ENCODE measurements around the gene PCED1A. TPM values are rescaled to one million over a fixed set of nuclear protein-coding genes. Genes with fewer than 3 reads are reported as not detected.

PCED1A gene
- total and polyA plus RNA-seq, 2 experiments from 2014 or later: 45.5 to 78.0 TPM

DNA sequence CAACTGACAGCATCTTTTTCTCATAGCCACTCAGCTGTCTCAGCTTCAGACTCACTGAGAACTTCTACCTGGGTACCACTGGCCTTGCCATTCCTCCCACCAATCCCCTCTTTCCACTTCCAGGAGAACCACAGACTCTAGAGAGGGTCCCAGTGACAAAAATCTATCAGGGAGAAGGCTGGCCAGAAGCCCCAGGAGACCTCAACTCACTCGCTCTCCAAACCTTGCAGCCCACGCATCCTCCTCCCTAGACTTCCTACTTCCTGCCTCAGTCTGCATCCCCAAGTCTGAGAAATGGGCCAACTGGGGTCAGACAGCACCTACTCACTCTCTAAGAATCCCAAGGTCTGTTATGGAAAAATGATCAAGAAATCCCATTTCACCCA lies 23.1 kb downstream of the PCED1A start:
- TF ChIP-seq, protein P1, sequence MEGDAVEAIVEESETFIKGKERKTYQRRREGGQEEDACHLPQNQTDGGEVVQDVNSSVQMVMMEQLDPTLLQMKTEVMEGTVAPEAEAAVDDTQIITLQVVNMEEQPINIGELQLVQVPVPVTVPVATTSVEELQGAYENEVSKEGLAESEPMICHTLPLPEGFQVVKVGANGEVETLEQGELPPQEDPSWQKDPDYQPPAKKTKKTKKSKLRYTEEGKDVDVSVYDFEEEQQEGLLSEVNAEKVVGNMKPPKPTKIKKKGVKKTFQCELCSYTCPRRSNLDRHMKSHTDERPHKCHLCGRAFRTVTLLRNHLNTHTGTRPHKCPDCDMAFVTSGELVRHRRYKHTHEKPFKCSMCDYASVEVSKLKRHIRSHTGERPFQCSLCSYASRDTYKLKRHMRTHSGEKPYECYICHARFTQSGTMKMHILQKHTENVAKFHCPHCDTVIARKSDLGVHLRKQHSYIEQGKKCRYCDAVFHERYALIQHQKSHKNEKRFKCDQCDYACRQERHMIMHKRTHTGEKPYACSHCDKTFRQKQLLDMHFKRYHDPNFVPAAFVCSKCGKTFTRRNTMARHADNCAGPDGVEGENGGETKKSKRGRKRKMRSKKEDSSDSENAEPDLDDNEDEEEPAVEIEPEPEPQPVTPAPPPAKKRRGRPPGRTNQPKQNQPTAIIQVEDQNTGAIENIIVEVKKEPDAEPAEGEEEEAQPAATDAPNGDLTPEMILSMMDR (IDR thresholded peaks at IDR 0.05; ENCODE audit: low read depth, low read length): no peak
- no peak for DNase-seq (ENCODE audit: low read depth in 1 of 2, low spot score in 1 of 2)
- no peak overlapping the region for H3K27ac ChIP-seq
- H3K9me3 ChIP-seq (ENCODE audit: low read depth): no peaks in the 10 kb centered on the region
- no peaks in the 10 kb centered on the region for H3K36me3 ChIP-seq
- H3K4me1 ChIP-seq (ENCODE audit: low read depth): no peaks in the 10 kb centered on the region
- H3K27me3 ChIP-seq: peaks cover 23% of the 10 kb centered on the region
- H3K4me3 ChIP-seq: no peak overlapping the region

GRCh38 chr20:2816583-2817340 lies 23.7 kb downstream of the PCED1A start:
- peaks cover 17% of the 10 kb centered on the region for H3K27me3 ChIP-seq
- no peak for DNase-seq (ENCODE audit: low read depth in 1 of 2, low spot score in 1 of 2)
- TF ChIP-seq, protein P1 (IDR thresholded peaks at IDR 0.05; ENCODE audit: low read depth, low read length): peak; percentile 3

DNA sequence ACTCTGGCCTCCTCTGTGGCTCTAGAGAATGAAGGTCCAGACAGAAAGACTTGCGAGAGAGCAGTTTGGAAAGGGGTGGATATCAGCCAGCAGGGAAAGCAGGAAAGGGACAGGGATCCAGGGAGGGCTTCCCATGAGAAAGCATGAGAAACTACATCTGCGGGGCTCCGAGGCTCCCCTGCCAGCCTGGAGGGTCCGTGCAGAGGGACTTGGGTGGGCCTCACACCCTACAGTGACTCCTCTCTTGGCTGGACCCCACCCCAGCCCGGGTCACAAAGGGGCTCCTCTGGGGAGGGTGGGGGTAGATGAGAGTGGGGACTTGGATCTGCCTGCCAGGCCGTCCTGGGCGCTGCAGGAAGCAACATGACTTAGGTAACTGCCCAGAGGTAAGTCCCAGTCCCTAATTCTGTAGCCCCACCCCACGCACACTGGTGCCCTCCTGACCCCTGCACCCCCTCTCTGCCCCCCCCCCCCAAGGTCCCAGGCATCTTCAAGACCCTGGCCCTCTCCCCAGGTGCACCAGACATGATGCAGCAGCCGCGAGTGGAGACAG lies 24.3 kb downstream of the PCED1A start, which contains the start of gene TMEM239:
Gene TMEM239 (plus strand): TSS at position 335 of the 553 bp plus-strand sequence. CDS start 191 bp downstream, at position 526.
- no peak for DNase-seq (ENCODE audit: low read depth in 1 of 2, low spot score in 1 of 2)
- H3K27ac ChIP-seq: no peak within 1 kb of the TSS
- H3K9me3 ChIP-seq (ENCODE audit: low read depth): no peaks in the 10 kb centered on the region
- no peaks in the 10 kb centered on the region for H3K36me3 ChIP-seq
- TF ChIP-seq, protein P1 (IDR thresholded peaks at IDR 0.05; ENCODE audit: low read depth, low read length): no peak
- peaks cover 11% of the 10 kb centered on the region for H3K27me3 ChIP-seq
- H3K4me3 ChIP-seq: no peak within 1 kb of the TSS
- no peaks in the 10 kb centered on the region for H3K4me1 ChIP-seq (ENCODE audit: low read depth)

More at GRCh38 chr20:2816583-2817340, 23.7 kb downstream of the PCED1A start:
- Histone ChIP-seq H3K4me3 (no peak overlapping the region), H3K4me1 (ENCODE audit: low read depth) (no peaks in the 10 kb centered on the region), H3K9me3 (ENCODE audit: low read depth) (no peaks in the 10 kb centered on the region), H3K36me3 (no peaks in the 10 kb centered on the region), H3K27ac (no peak overlapping the region)

DNA sequence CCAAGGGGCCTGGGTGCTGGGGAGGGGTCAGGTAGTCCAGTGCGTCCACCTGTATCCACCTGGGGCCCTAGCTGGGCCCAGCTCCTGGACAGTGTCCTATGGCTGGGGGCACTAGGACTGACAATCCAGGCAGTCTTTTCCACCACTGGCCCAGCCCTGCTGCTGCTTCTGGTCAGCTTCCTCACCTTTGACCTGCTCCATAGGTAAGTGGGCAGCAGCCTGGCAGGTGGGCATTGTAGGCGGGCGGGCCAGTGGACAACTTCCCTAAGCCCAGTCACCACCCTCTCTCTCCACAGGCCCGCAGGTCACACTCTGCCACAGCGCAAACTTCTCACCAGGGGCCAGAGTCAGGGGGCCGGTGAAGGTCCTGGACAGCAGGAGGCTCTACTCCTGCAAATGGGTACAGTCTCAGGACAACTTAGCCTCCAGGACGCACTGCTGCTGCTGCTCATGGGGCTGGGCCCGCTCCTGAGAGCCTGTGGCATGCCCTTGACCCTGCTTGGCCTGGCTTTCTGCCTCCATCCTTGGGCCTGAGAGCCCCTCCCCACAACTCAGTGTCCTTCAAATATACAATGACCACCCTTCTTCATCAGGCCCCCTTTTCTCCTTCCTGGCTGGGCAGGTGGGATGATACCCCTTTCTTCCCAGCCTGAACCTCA lies 25.1 kb downstream of the PCED1A start:
- TF ChIP-seq, protein P1 (IDR thresholded peaks at IDR 0.05; ENCODE audit: low read depth, low read length): no peak
- Histone ChIP-seq H3K4me3 (no peak overlapping the region), H3K4me1 (ENCODE audit: low read depth) (no peaks in the 10 kb centered on the region), H3K27me3 (peaks cover 3% of the 10 kb centered on the region), H3K27ac (no peak overlapping the region), H3K36me3 (no peaks in the 10 kb centered on the region), H3K9me3 (ENCODE audit: low read depth) (no peaks in the 10 kb centered on the region)
- DNase-seq (ENCODE audit: low read depth in 1 of 2, low spot score in 1 of 2): no peak

- Histone ChIP-seq H3K4me1 (ENCODE audit: low read depth) (no peaks in the 10 kb centered on the region), H3K27ac (no peak within 1 kb of the TSS), H3K9me3 (ENCODE audit: low read depth) (no peaks in the 10 kb centered on the region), H3K36me3 (no peaks in the 10 kb centered on the region), H3K4me3 (no peak within 1 kb of the TSS), H3K27me3 (peaks cover 2% of the 10 kb centered on the region)
- peak in 1 of 2 donors; percentile 98 for DNase-seq (ENCODE audit: low read depth in 1 of 2, low spot score in 1 of 2)
- TF ChIP-seq, protein P1 (IDR thresholded peaks at IDR 0.05; ENCODE audit: low read depth, low read length): no peak
Measured at GRCh38 chr20:2814587-2815051, 25.8 kb downstream of the PCED1A start, which contains the start of gene C20orf141. TSS of gene C20orf141 (plus strand) at chr20:2814987. CDS start at chr20:2815185, 198 bp downstream.
